ENCODE results near the gene MBOAT2.

The MBOAT2 gene

DNA sequence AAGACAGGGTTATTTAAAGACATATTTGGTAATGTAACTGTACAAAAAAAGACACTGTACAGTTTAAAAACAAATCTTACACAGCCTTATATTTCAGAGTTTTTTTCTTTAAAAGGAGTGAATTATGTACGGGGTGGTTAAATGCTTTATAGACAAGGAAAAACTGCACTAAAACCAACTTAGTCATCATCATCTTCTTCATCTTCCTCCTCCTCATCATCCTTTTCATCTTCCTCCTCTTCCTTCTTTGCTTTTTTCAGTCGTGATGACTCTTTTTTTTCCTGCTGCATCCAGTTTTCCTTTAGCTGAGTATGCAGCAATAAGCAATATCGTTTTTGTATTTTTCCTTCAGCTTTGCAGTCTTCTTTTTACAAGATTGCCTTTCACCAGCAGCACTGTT lies 14.6 kb upstream of the MBOAT2 start:
- no peak for DNase-seq (ENCODE audit: low spot score)

DNA sequence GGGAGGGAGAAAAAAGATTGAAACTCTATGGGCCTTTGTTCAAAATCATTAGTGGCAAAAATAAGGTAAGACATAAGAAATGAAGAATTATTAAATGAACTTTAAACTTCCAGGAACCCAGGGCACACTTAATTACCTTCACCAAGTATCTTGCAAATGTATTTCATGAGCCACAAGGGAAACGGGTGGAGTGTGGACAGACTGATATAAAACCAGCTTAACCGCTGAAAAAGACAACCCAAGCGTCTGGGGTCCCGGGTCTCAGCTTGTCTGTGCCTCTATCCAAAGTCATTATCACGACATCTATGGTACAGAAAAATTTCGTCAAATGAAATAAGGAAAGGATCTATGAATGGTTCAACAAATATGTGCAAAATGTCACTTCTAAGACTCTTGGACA lies 13.9 kb upstream of the MBOAT2 start:
- no peak for DNase-seq (ENCODE audit: low spot score)

DNA sequence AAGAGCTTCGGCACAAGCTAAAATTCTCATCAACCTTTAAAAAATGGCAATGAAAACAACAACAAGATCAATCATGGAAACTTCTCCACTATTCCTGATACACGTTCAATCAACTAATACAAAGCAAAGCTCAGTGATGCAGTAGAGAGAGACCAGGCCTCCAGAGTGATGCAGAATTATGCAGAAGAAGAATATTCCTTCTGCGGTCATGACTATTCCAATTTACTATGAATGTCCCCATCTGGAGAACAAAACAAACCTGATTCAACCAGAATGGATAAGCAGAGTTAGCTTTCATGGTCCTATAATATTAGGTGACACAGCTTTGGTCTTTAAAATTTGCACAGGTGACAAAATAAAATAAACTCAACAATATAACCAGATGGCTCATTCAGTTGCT lies 12.5 kb upstream of the MBOAT2 start:
- DNase-seq (ENCODE audit: low spot score) = no peak

GRCh38 chr2:9013403-9013802 lies 9.9 kb upstream of the MBOAT2 start:
- DNase-seq (ENCODE audit: low spot score) = no peak

- DNase-seq (ENCODE audit: low spot score) = peak; percentile 43
Measured at GRCh38 chr2:9010866-9011265, 7.4 kb upstream of the MBOAT2 start.

DNA sequence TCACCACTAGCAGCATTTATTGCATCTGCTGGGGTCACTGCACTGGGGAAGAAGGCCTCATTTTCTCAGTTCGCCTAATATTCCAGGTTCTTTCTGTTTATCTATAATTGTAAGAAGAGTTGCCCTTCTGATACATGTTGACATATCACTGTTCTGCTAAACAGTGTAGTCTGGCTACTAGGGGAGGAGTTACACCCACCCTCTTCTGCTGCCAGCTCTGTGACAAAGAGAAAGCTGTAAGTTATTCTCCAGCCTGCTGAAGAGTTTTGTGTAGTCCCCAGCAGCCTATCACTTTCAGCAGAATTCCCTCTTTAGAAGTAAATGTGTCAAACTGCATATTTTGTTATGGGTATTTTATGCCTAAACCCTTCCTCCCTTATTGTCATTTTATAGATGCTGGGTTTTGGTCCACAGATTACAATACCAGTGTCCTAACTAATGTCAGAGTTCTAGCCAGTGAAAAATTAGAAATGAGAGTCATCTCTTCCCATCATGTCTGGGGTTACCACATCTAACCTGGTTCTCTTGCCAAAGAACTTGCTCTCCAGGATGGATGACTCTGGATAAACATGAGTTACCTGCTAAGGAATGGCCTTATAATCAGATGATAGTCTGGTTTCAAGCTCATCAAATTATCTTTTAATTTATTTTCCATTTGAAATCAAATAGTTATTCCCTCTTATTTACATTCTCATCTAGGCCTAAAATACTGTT lies 5.6 kb upstream of the MBOAT2 start:
- no peak for DNase-seq (ENCODE audit: low spot score)

- no peak for DNase-seq (ENCODE audit: low spot score)
Measured at GRCh38 chr2:9006368-9006767, 2.9 kb upstream of the MBOAT2 start.

GRCh38 chr2:9004338-9005204 lies 1.1 kb upstream of the MBOAT2 start:
- peak; percentile 41 for DNase-seq (ENCODE audit: low spot score)

DNA sequence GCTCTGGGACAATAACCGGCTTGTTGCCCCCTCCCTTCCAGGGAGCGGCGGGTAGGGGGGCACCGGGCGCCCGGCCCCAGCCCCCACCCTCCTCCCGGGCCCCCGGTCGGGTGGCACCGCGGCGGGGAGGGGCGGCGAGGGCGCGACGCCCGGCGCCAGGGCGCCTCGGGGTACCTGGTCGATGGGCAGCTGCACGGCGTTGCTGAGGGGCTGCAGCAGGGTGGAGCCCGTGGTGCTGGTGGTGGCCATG lies 193 bp downstream of the MBOAT2 start:
- DNase-seq (ENCODE audit: low spot score) = no peak

GRCh38 chr2:9002637-9003365 lies 683 bp downstream of the MBOAT2 start:
- DNase-seq (ENCODE audit: low spot score) = peak; percentile 30

- DNase-seq (ENCODE audit: low spot score) = no peak
Measured at GRCh38 chr2:9002313-9002636, 1.2 kb downstream of the MBOAT2 start.

DNA sequence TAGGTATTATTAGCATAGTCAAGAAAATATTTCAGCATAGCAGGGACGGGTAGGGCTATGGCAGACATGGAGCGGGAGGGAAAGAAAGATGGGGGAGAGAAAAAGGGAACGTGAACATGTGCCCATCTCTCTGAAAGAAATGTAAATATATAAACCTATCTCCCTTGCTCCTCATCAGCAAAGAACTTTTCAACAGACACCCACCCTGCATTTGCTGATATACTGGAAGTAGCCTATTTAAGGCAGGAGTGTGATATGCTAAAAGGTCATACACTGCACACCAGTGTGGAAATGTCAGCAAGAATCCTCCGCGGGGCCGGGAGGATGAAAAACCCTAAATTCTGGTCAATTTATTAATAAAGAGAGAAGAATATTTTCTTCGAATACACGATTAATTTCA lies 1.7 kb downstream of the MBOAT2 start:
- no peak for DNase-seq (ENCODE audit: low spot score)

DNA sequence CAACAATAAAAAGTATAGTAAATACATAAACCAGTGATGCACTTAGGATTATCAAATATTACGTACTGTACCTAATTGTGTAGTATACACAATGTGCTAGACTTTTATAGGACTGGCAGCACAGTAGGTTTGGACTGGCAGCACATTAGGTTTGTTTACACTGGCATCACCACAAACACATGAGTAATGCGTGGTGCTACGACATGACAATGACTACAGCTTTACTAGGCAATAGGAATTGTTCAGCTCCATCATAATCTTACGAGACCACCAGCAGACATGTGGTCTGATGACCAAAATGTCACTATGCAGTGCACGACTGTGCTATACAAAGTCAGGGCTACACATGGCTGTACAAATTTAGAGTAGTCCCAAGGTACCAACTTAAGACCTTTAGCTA lies 2.3 kb downstream of the MBOAT2 start:
- peak; percentile 11 for DNase-seq (ENCODE audit: low spot score)

GRCh38 chr2:9000442-9000841 lies 3.0 kb downstream of the MBOAT2 start:
- DNase-seq (ENCODE audit: low spot score) = no peak

DNA sequence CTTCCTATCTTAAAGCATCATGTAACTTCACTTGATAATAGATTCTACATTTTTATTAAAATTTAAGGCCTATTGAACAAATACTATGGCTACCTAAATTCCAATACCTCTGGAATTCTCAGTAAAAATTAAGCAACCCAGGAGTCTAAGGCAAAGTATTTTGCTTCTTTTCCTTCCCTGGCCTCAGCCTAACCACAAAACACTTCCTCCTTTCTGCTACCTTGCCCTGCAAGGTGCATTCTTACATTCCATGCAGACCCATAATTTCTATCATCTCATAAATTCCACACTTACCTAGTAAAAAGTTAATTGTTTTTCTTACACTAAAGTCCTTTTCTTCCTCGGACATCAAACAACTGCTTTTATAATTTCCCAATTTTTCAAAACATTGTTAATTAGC lies 3.7 kb downstream of the MBOAT2 start:
- DNase-seq (ENCODE audit: low spot score) = no peak

- no peak for DNase-seq (ENCODE audit: low spot score)
Measured at GRCh38 chr2:8999102-8999446, 4.4 kb downstream of the MBOAT2 start.

DNA sequence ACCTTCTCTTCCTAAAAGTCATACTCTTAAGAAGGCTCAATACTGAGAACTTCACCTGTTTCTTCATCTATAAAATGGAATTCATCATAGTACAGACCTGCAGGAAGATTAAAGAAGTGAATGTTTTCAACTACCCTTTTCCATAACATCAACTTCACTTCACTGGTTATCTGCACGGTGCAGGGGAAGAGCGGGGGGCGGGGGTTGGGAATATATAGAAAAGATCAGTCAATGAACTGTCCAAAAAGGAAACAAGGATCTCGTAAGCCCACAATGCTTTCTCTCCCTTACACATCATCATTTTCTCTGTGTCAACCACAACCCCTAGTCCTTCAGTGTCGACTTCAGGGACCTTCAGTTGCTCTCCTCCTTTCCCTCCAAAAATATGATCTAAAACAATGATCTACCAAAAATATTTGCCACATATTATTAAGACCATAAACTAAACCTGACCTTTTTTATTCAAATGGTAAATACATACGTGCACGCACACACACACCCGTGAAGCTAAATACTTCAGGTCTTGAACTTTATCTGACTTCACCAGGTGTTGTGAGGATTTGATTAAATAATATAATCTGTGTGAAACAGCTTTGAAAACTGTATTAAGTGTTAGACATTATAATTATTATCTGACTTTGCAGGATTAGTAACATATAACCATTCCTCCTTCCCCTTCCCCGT lies 4.9 kb downstream of the MBOAT2 start:
- no peak for DNase-seq (ENCODE audit: low spot score)

- no peak for DNase-seq (ENCODE audit: low spot score)
Measured at GRCh38 chr2:8997631-8998030, 5.9 kb downstream of the MBOAT2 start.

DNA sequence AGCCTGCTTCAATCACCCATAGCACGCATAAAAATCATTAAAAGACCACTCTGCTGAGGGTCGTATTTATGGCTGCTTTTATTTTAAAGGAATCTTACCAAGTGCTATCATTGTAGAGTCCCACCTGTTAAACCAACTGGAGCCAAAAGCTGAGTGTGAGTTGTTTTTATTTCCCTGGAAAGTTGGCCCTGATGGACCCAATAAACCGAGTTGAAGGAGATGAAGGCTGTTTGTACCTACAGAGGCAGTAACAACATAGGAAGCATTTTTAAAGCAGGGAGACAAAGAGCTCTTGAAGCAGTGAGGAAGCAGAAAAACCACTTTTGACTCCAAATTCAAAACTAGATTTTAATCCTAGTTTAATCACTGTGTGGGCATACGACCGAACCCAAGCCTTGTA lies 6.4 kb downstream of the MBOAT2 start:
- no peak for DNase-seq (ENCODE audit: low spot score)

- DNase-seq (ENCODE audit: low spot score) = no peak
Measured at GRCh38 chr2:8996006-8996405, 7.5 kb downstream of the MBOAT2 start.

GRCh38 chr2:8994386-8994785 lies 9.1 kb downstream of the MBOAT2 start:
- DNase-seq (ENCODE audit: low spot score) = no peak

GRCh38 chr2:8993902-8994278 lies 9.6 kb downstream of the MBOAT2 start:
- DNase-seq (ENCODE audit: low spot score) = no peak

Measured in AG08396 (cell line).